Fibroblast of peridontal ligament (primary cell): ENCODE measurements around the gene LAD1.

Experiments used
- DNase-seq: peaks from one replicate; pipeline ENCODE4 v3.0.0-alpha.2; 2010; ENCODE audit errors: extremely low read depth

The LAD1 gene

GRCh38 chr1:201349092-201349491 is 50.0 kb downstream of the LAD1 start:
- DNase-seq = no peak

- DNase-seq = peak; percentile 64
Measured at GRCh38 chr1:201348211-201348566, 50.9 kb downstream of the LAD1 start.

GRCh38 chr1:201347498-201348210 is 51.5 kb downstream of the LAD1 start:
- DNase-seq = no peak

GRCh38 chr1:201346987-201347386 is 52.1 kb downstream of the LAD1 start:
- DNase-seq = no peak

- peak; percentile 63 for DNase-seq
Measured at GRCh38 chr1:201346337-201346939, 52.7 kb downstream of the LAD1 start.

GRCh38 chr1:201345081-201345355 is 54.1 kb downstream of the LAD1 start:
- DNase-seq = no peak

- no peak for DNase-seq
Measured at GRCh38 chr1:201344206-201345080, 54.7 kb downstream of the LAD1 start.

- DNase-seq = no peak
Measured at GRCh38 chr1:201341377-201341776, 57.7 kb downstream of the LAD1 start.

GRCh38 chr1:201336711-201337450 is 62.2 kb downstream of the LAD1 start:
- DNase-seq = no peak

- no peak for DNase-seq
Measured at GRCh38 chr1:201335901-201336300, 63.2 kb downstream of the LAD1 start.

GRCh38 chr1:201335174-201335870 is 63.8 kb downstream of the LAD1 start:
- no peak for DNase-seq

- DNase-seq = no peak
Measured at GRCh38 chr1:201334325-201335173, 64.6 kb downstream of the LAD1 start.

GRCh38 chr1:201332616-201333335 is 66.3 kb downstream of the LAD1 start:
- DNase-seq = no peak

GRCh38 chr1:201332021-201332420 is 67.1 kb downstream of the LAD1 start:
- DNase-seq = no peak

- DNase-seq = no peak
Measured at GRCh38 chr1:201331166-201331565, 68.0 kb downstream of the LAD1 start.
